ENCODE results near the gene GRIN3B.

The GRIN3B gene

GRCh38 chr19:1046117-1046626 lies 46.0 kb downstream of the GRIN3B start:
- no peak for DNase-seq

DNA sequence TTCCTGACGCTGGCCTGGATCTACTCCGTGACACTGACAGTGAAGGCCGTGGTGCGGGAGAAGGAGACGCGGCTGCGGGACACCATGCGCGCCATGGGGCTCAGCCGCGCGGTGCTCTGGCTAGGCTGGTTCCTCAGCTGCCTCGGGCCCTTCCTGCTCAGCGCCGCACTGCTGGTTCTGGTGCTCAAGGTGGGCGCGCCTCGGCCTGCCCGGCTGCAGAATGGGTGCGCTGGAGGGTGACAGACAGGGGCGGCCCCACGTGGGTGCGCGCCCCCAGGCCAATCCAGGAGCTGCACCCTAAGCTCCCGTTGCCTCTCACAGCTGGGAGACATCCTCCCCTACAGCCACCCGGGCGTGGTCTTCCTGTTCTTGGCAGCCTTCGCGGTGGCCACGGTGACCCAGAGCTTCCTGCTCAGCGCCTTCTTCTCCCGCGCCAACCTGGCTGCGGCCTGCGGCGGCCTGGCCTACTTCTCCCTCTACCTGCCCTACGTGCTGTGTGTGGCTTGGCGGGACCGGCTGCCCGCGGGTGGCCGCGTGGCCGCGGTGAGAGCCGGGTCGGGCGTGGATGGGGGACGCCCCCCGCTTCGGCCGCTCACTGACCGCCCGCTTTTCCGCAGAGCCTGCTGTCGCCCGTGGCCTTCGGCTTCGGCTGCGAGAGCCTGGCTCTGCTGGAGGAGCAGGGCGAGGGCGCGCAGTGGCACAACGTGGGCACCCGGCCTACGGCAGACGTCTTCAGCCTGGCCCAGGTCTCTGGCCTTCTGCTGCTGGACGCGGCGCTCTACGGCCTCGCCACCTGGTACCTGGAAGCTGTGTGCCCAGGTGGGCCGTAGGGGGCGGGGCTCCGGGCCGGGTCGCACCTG lies 46.8 kb downstream of the GRIN3B start:
- DNase-seq: no peak

DNA sequence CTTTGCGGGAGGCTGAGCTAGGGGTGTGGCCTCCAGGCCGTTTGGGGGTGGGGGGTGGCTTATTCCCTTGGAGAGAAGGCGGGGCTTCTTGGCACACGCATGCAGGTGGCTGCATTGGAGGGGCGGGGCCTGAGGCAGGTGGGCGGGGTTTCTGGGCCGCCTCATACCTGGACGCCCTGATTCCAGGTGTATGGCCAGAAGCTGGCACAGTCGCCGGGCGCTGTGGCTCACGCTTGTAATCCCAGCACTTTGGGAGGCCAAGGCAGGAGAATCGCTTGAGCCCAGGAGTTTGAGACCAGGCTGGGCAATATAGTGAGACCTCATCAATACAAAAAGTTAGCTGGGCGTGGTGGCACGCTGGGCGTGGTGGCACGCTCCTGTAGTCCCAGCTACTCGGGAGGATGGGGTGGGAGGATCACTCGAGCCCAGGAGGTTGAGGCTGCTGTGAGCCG lies 47.5 kb downstream of the GRIN3B start:
- DNase-seq: no peak

DNA sequence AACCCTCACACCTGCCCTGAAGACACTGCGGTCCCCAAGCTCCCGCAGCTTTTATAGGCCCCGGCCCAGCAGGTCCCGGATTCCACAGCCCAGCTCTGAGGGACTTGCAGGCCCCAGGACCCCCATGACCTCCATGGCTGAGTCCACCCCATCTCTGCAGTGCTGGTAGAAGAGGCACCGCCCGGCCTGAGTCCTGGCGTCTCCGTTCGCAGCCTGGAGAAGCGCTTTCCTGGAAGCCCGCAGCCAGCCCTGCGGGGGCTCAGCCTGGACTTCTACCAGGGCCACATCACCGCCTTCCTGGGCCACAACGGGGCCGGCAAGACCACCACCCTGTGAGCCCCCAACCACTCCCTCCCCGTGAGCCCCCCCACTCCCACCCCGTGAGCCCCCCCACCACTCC lies 48.9 kb downstream of the GRIN3B start:
- DNase-seq: no peak

DNA sequence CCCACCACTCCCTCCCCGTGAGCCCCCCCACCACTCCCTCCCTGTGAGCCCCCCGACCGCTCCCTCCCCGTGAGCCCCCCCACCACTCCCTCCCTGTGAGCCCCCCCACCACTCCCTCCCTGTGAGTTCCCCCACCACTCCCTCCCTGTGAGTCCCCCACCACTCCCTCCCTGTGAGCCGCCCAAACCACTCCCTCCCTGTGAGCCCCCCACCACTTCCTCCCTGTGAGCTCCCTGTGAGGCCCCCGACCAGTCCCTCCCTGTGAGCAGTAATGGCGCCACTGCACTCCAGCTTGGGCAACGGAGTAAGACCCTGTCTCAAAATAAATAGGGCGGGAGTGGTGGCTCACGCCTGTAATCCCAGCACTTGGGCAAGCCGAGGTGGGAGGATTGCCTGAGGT lies 49.6 kb downstream of the GRIN3B start:
- no peak for DNase-seq

DNA sequence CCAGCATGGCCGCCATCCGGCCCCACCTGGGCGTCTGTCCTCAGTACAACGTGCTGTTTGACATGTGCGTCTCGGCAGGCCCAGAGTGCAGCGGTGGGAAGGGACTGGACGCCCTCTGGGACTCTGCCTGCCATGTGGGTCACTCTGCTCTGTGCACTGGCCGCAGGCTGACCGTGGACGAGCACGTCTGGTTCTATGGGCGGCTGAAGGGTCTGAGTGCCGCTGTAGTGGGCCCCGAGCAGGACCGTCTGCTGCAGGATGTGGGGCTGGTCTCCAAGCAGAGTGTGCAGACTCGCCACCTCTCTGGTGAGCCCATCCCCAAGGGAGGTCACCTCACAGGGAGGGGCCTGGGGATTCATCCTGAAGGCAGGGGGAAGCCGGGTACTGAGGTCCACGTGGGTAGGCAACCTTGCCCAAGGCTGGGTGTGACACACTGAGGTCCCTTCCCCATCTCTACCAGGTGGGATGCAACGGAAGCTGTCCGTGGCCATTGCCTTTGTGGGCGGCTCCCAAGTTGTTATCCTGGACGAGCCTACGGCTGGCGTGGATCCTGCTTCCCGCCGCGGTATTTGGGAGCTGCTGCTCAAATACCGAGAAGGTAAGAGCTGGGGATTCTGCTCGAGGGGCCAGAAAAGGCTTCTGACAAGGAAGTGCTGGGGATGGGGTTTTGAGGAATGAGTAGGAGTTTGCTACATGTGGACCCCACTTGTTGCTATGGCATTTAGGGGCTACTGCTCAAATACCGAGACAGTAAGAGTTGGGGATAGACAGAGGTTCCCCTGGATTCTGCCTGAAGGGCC lies 51.0 kb downstream of the GRIN3B start:
- DNase-seq: no peak

DNA sequence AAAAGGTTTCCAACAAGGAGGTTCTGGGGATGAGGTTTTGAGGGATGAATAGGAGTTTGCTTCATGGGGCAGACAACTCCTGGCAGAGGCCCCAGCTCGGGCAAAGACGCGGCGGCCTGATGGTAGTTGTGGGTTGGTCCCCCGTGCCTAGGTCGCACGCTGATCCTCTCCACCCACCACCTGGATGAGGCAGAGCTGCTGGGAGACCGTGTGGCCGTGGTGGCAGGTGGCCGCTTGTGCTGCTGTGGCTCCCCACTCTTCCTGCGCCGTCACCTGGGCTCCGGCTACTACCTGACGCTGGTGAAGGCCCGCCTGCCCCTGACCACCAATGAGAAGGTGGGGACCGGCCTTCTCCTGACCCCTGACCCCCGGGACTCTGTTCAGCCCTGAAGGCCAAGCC lies 51.6 kb downstream of the GRIN3B start:
- no peak for DNase-seq

- no peak for DNase-seq
Observed at GRCh38 chr19:1052349-1052975, 52.2 kb downstream of the GRIN3B start.

GRCh38 chr19:1053176-1054101 lies 53.2 kb downstream of the GRIN3B start:
- no peak for DNase-seq

DNA sequence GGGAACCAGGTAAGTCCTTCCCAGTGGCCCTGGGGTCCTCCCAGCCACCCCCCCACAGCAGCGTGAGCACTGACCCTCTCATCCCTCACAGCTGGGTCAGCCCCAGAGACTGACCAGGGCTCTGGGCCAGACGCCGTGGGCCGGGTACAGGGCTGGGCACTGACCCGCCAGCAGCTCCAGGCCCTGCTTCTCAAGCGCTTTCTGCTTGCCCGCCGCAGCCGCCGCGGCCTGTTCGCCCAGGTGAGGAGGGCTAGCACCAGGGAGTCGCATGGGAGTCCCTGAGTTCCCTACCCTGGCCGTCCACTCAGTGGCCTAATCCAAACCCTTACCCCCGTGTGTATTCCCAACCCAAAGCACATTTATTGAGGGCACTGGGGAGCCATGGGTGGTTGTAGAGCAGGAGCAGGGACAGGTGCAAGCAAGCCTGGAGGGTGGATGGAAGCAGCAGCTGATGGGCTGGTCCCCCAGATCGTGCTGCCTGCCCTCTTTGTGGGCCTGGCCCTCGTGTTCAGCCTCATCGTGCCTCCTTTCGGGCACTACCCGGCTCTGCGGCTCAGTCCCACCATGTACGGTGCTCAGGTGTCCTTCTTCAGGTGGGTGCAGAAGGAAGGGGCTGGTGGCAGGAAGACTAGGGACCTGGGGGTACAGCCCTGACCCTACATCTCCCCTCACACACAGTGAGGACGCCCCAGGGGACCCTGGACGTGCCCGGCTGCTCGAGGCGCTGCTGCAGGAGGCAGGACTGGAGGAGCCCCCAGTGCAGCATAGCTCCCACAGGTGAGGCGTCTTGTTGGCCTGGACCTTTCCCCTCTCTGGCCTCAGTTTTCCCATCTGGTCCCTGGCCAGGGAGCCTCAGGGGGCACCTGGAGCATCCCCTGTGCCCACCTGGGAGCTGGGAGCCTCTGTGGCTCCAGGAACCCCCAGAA lies 54.1 kb downstream of the GRIN3B start:
- DNase-seq: no peak

DNA sequence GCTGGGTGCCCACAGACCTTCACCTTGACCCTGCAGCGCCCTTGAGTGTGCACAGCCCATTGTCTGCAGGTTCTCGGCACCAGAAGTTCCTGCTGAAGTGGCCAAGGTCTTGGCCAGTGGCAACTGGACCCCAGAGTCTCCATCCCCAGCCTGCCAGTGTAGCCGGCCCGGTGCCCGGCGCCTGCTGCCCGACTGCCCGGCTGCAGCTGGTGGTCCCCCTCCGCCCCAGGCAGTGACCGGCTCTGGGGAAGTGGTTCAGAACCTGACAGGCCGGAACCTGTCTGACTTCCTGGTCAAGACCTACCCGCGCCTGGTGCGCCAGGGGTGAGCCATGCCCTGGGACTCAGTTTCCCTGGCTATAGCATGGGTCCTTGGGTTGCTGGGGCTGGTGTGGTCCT lies 54.8 kb downstream of the GRIN3B start:
- DNase-seq: no peak

GRCh38 chr19:1055886-1056620 lies 55.8 kb downstream of the GRIN3B start:
- DNase-seq: no peak

- DNase-seq: peak; percentile 58
Observed at GRCh38 chr19:1057176-1057855, 57.1 kb downstream of the GRIN3B start.

GRCh38 chr19:1058112-1058511 lies 57.9 kb downstream of the GRIN3B start:
- DNase-seq: no peak

Data from NCI-H345 (cell line).